C4-2B (cell line): ENCODE measurements around the gene PNCK.

Experiments
- CTCF ChIP-seq: fragments of 450-650 bp; conservative IDR thresholded peaks from 2 replicates; pipeline ENCODE4 v1.5.1; 2017; ENCODE audit warnings: mild to moderate bottlenecking
- ZFX ChIP-seq: fragments of 450-650 bp; IDR thresholded peaks from 2 replicates; pipeline ENCODE4 v1.6.1; 2017

GRCh38 chrX:153685751-153686696, 12.4 kb upstream of the PNCK start:
- TF ChIP-seq CTCF (no peak), ZFX (no peak)
